ENCODE data around the gene PPFIA2. TPM values are rescaled to one million over a fixed set of nuclear protein-coding genes. Genes with fewer than 3 reads are reported as not detected.

Gene PPFIA2
- total RNA-seq, 4 donors from 2014 or later = 1.7 to 3.9 (median 2.0) TPM

DNA sequence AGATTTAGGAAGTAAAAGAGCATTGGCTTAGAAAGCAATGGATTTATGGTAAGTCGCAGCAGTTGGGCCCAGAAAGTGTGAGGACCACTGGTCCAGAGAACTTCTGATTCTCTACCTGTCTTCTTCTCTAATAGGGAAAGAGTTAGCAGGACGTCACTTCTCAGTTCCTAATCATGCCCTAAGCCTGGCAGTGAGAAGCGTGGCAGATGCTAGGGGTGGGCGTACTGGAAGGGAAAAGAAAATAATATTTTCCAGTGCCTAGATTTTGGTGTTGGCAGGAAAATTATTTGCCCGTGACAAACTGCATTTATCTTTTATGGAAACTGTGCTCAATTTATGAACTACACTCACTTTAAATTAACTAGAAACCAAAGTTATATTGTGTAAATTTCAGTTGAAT lies 212.3 kb downstream of the PPFIA2 start:
- Histone ChIP-seq H3K27me3 (no peaks in the 10 kb centered on the region), H3K4me3 (replicated peaks in 1 of 3) (no peak overlapping the region), H3K9me3 (no peaks in the 10 kb centered on the region), H3K36me3 (no peaks in the 10 kb centered on the region), H3K27ac (no peak overlapping the region), H3K4me1 (no peaks in the 10 kb centered on the region)
- DNase-seq = no peak
- 86 to 90% methylated on average over 5 of the region's 5 CpGs for WGBS, 2 donors
- no peak for TF ChIP-seq POLR2A (IDR thresholded peaks at IDR 0.05)
- no peak for TF ChIP-seq CTCF (IDR thresholded peaks at IDR 0.05)
- intact Hi-C loops (cut with DNase I) = no loop called here

DNA sequence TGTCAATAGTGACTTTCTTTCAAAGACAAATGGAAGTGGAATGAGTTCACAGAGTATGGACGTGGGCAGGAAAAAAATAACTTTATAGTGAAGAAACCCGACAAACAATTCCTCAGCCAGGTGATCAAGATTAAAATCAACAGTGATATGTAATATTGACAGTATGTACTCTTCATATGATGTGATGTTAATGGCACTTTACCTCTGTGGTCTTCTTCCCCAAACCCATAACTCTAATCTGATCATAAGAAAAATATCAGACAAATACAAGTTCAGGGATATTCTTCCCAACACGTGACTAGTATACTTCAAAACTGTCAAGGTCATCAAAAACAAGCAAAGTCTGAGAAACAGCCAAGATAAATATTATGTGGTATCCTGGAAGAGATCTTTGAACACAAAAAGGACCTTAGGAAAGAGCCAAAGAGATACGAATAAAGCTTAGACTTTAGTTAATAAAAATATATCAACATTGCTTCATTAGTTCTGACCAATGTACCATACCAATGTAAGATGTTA lies 215.5 kb downstream of the PPFIA2 start:
- TF ChIP-seq CTCF (IDR thresholded peaks at IDR 0.05) = no peak
- no peak for TF ChIP-seq POLR2A (IDR thresholded peaks at IDR 0.05)

GRCh38 chr12:81542065-81543010 lies 216.8 kb downstream of the PPFIA2 start:
- DNase-seq = no peak
- 84 to 87% methylated on average over 4 of the region's 4 CpGs for WGBS, 2 donors

More for the DNA sequence above, 215.5 kb downstream of the PPFIA2 start:
- DNase-seq = no peak
- Histone ChIP-seq H3K9me3 (no peaks in the 10 kb centered on the region), H3K4me1 (no peaks in the 10 kb centered on the region), H3K36me3 (no peaks in the 10 kb centered on the region), H3K27me3 (no peaks in the 10 kb centered on the region), H3K4me3 (replicated peaks in 1 of 3) (no peak overlapping the region), H3K27ac (no peak overlapping the region)
- intact Hi-C loops (cut with DNase I) = no loop called here
- WGBS, 2 donors = 80 to 83% methylated on average over 4 of the region's 4 CpGs

GRCh38 chr12:81541121-81541520 lies 218.0 kb downstream of the PPFIA2 start:
- Histone ChIP-seq H3K27ac (no peak overlapping the region), H3K36me3 (no peaks in the 10 kb centered on the region), H3K9me3 (no peaks in the 10 kb centered on the region), H3K4me1 (no peaks in the 10 kb centered on the region), H3K4me3 (replicated peaks in 1 of 3) (no peak overlapping the region), H3K27me3 (no peaks in the 10 kb centered on the region)
- no peak for DNase-seq
- intact Hi-C loops (cut with DNase I) = no loop called here
- no peak for TF ChIP-seq CTCF (IDR thresholded peaks at IDR 0.05)
- no peak for TF ChIP-seq POLR2A (IDR thresholded peaks at IDR 0.05)

More at GRCh38 chr12:81542065-81543010, 216.8 kb downstream of the PPFIA2 start:
- intact Hi-C loops (cut with DNase I) = no loop called here
- Histone ChIP-seq H3K27ac (no peak overlapping the region), H3K4me3 (replicated peaks in 1 of 3) (no peak overlapping the region), H3K9me3 (no peaks in the 10 kb centered on the region), H3K4me1 (no peaks in the 10 kb centered on the region), H3K36me3 (no peaks in the 10 kb centered on the region), H3K27me3 (no peaks in the 10 kb centered on the region)
- TF ChIP-seq CTCF (IDR thresholded peaks at IDR 0.05) (no peak), POLR2A (IDR thresholded peaks at IDR 0.05) (no peak)

DNA sequence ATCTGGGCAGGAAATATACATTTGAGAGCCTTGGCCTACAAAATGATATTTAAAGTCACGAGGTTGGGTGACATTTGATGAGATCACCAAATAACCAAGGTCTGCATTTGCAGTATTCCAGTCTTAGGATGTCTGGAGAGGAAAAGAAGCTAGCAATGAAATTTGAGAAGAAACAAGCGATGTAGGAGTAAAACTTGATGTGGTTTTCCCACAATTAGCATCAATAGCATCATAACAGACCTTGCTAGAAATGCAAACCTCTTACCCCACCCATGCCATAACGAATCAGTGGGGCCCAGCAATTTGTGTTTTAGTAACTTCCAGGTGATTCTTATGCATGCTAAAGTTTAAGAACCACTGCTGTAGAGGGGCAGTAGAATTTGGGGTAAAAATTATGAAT lies 219.9 kb downstream of the PPFIA2 start:
- WGBS, 2 donors = 82% methylated on average over 3 of the region's 3 CpGs
- intact Hi-C loops (cut with DNase I) = no loop called here
- H3K36me3 ChIP-seq = no peaks in the 10 kb centered on the region

More for the DNA sequence above, 219.9 kb downstream of the PPFIA2 start:
- Histone ChIP-seq H3K4me1 (no peaks in the 10 kb centered on the region), H3K4me3 (replicated peaks in 1 of 3) (no peak overlapping the region), H3K27ac (no peak overlapping the region), H3K27me3 (no peaks in the 10 kb centered on the region), H3K9me3 (no peaks in the 10 kb centered on the region)
- no peak for DNase-seq
- TF ChIP-seq POLR2A (IDR thresholded peaks at IDR 0.05) (no peak), CTCF (IDR thresholded peaks at IDR 0.05) (no peak)
